WTC11 (cell line): ENCODE data around the gene KCNMA1.

Experiments used
- ATF3 ChIP-seq: sonication (generic); formaldehyde crosslinking; conservative IDR thresholded peaks from 2 replicates; pipeline ENCODE4 v1.8.1; 2022; ENCODE audit warnings: mild to moderate bottlenecking, missing genetic modification reagents
- CBFB ChIP-seq: sonication (generic); formaldehyde crosslinking; IDR thresholded peaks from 2 replicates; pipeline ENCODE4 v1.8.1; 2022; ENCODE audit warnings: mild to moderate bottlenecking, low read depth, missing genetic modification reagents
- CTCF ChIP-seq: fragments of 200-600 bp; IDR thresholded peaks from 2 replicates; pipeline ENCODE4 v1.8.0; 2022; ENCODE audit warnings: antibody characterized with exemption
- ELF4 ChIP-seq: sonication (generic); formaldehyde crosslinking; IDR thresholded peaks from 2 replicates; pipeline ENCODE4 v1.8.1; 2022; ENCODE audit warnings: low read depth, mild to moderate bottlenecking, moderate library complexity, missing genetic modification reagents
- ETV6 ChIP-seq: sonication (generic); formaldehyde crosslinking; IDR thresholded peaks from 2 replicates; pipeline ENCODE4 v1.8.1; 2022; ENCODE audit warnings: mild to moderate bottlenecking, missing genetic modification reagents
- FOXP4 ChIP-seq: sonication (generic); formaldehyde crosslinking; IDR thresholded peaks from 2 replicates; pipeline ENCODE4 v1.8.0; 2022; ENCODE audit warnings: mild to moderate bottlenecking, missing genetic modification reagents

GRCh38 chr10:77474386-77474785, 163.2 kb downstream of the KCNMA1 start:
- no peak for TF ChIP-seq CTCF
- TF ChIP-seq ATF3 (CRISPR knock-in tag) = no peak
- no peak for TF ChIP-seq CBFB
- no peak for TF ChIP-seq FOXP4 (CRISPR knock-in tag)
- no peak for TF ChIP-seq ELF4 (CRISPR knock-in tag)
- TF ChIP-seq ETV6 (CRISPR knock-in tag) = no peak
